Subcutaneous adipose tissue (tissue), 4 donors: ENCODE results near the gene FTCD. TPM values are rescaled to one million over a fixed set of nuclear protein-coding genes. Genes with fewer than 3 reads are reported as not detected.

ENCODE experiments used
- CTCF ChIP-seq: fragments of 450-650 bp; IDR thresholded peaks from one replicate; pipeline ENCODE4 v1.5.1; 2016; ENCODE audit warnings: low read depth, mild to moderate bottlenecking, control low read depth, antibody characterized with exemption, moderate library complexity
- total RNA-seq, 4 donors: library from RNA; depleted of rRNA; stranded (reverse); fragments of >200 nt; gene quantifications; one replicate each; pipeline ENCODE4 v1.1.0, GENCODE V29; 2016

FTCD gene
- total RNA-seq, 4 donors from 2014 or later: not detected

GRCh38 chr21:46189959-46190490 lies 34.6 kb upstream of the FTCD start:
- TF ChIP-seq CTCF: no peak

- no peak for TF ChIP-seq CTCF
Observed at GRCh38 chr21:46189213-46189958, 34.0 kb upstream of the FTCD start.

GRCh38 chr21:46188226-46189212 lies 33.1 kb upstream of the FTCD start:
- TF ChIP-seq CTCF: no peak

GRCh38 chr21:46187814-46188213 lies 32.4 kb upstream of the FTCD start:
- TF ChIP-seq CTCF: no peak

- TF ChIP-seq CTCF: no peak
Observed at GRCh38 chr21:46187261-46187660, 31.9 kb upstream of the FTCD start.

GRCh38 chr21:46185716-46186115 lies 30.3 kb upstream of the FTCD start:
- TF ChIP-seq CTCF: no peak
